Stimulated activated CD8-positive, alpha-beta memory T cell treated with anti-CD3 and anti-CD28 coated beads, Interleukin-12 subunit alpha, Interleukin-12 subunit beta, amount 100 ng/mL, for 1 hour (primary cell): ENCODE data around the gene SCCPDH.
"Not testable (repeated sequence)": the region's sequence is repeated elsewhere in the genome, so short reads cannot be mapped to it uniquely, and the experiment has no call there.

Experiments
- DNase-seq: peaks from one replicate; pipeline ENCODE4 v3.0.0-alpha.2; 2020; ENCODE audit warnings: low read depth

Gene SCCPDH

DNA sequence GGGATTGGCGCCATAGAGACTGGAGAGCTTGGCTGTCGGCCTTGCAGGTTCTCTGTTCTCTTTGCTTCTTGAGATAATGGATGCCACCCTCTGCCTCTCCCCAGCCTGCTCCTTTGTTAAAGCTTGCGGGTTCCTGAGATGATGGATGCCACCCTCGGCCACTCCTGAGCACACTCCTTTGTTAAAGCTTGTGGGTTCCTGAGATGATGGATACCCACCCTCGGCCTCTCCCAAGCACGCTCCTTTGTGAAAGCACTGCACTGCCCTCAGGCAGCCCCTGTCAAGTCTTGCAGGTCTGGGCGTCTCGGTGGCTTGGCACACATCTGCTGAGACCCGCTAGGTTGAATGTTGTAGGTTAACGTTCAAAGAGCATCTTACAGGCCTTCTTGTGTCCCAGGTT, 76.5 kb downstream of the SCCPDH start:
- no peak for DNase-seq

DNA sequence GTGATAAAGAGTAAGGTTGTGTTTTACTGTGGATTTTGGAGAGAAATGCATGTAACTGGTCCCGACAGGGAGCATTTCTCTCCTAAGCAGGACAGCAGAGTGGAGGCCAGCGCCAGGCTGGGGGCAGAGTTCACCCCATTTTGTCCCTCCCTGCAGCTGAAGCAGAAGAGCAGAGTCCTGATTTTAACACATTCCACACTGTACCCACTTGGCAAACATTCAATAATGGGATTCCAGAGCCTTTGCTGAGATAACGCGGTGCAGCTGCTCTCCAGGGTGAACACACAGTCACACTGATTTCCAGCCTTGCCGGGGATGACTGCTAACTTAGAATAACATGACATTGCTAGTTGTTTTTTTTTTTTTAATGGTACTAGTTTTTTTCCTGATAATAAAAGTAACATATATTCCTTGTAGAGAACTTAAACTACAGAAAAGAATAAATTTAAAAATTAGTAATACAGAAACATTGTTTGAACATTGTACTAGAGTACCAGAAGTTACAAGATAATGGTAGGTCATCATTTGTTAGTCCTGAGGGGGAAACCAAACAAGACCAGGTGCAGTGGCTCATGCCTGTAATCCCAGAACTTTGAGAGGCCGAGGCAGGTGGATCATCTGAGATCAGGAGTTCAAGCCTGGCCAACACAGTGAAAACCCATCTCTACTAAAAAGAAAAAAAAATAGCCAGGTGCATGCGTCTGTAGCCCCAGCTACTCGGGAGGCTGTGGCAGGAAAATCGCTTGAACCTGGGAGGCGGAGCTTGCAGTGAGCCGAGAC, 77.2 kb downstream of the SCCPDH start:
- DNase-seq, result no peak

DNA sequence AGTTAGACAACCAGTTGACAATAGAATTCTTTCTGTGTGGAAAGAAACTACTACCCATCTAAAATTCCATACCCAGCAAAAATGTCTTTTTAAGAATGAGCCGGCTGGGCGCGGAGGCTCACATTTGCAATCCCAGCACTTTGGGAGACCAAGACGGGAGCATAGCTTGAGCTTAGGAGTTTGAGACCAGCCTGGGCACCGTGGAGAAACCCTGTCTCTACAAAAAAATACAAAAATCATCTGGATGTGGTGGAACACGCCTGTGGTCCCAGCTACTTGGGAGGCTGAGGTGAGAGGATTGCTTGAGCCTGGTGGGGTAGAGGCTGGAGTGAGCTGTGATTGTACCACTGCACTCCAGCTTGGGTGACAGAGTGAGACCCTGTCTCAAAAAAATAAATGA, 79.2 kb downstream of the SCCPDH start:
- no peak for DNase-seq

DNA sequence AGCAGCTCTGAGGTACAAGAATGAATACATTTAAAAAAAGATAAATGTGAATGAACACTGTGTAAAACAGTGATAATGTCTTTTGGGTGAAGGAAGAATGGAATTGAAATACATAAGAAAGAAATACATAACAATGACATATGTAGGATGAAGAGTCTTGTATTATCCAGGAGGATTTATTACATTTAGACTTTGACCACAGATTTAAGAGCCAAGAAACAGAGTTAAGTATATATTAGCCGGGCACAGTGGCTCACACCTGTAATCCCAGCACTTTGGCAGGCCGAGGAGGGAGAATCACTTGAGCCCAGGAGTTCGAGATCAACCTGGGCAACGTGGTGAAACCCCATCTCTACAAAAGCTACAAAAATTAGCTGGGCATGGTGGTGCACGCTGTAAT, 79.7 kb downstream of the SCCPDH start:
- no peak for DNase-seq

DNA sequence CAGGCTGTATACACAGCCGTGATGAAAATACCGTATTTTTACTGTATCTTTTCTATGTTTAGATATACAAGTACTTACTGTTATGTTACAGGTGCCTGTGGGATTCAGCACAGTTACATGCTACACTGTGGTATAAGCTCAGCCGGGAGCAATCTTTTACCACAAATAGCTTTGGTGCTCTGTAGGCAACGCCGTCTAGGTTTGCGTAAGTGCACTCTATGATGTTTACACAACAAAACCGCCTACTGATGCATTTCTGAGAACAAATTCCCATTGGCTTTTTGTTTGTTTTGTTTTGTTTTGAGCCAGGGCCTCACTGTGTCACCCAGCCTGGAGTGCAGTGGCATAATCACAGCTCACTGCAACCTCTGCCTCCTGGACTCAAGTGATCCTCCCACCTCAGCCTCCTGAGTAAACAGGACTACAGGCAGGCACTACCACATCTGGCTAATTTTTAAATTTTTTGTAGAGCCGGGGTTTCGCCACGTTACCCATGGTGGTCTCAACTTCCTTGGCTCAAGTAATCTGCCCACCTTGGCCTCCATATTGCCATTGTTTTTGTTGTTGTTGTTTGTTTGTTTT, 81.0 kb downstream of the SCCPDH start:
- no peak for DNase-seq

DNA sequence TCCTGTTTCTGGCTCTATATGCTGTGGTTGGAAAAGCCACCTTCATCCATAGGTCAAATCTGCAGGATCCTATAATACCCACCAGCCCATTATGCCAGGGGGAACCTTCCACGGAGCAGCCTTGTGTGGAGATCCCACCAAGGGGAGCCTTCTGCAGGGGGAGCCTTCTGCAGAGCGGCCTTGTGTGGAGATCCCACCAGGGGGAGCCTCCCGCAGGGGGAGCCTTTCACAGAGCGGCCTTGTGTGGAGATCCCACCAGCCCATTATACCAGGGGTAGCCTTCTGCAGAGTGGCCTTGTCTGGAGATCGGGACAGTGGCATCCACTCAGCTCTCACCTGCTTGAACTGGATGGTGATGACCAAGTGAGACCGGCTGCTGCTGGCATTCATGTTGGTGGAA, 85.3 kb downstream of the SCCPDH start:
- no peak for DNase-seq

DNA sequence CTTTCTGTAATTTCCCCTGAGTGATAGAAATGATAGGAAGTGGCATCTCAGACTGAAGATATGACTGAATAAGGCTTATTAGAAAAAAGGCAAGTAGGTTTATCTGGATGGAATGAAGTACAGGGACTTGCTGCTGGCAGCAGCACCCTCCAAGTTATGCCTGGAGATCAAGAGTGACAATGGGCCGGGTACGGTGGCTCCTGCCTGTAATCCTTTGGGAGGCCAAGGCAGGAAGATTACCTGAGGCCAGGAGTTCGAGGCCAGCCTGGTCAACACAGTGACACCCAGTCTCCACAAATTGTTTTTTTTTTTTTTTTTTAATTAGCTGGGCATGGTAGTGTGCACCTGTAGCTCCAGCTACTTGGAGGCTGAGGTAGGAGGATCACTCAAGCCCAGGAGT, 87.8 kb downstream of the SCCPDH start:
- DNase-seq, result no peak

DNA sequence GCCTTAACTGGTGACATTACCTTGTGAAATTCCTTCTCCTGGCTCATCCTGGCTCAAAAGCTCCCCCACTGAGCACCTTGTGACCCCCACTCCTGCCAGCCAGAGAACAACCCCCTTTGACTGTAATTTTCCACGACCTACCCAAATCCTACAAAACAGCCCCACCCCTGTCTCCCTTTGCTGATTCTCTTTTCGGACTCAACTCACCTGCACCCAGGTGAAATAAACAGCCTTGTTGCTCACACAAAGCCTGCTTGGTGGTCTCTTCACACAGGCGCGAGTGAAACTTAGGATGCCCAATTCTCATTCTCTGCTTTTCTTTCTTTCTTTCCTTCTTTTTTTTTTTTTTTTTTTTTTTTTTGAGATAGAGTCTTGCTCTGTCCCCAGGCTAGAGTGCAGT, 89.1 kb downstream of the SCCPDH start:
- DNase-seq, result not testable (repeated sequence)

DNA sequence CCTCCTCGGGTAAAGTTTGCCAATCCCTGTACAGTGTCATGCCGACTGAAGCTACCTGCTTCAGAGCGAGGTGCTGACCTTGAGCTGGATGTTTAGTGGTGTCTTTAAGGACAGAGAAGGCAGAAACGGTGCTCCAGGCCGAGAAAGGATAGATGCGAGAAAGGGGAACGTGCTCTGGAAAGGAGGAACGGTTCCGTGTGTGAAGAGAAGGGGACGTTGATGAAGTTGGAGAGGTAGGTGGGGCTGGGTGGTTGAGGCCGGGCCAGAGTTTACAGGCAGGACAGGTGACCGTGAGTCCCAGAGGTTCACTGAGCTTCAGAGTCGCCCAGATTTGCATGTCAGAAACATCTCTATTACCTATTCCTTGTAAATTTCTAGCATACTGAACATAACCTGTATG, 90.7 kb downstream of the SCCPDH start:
- DNase-seq, result no peak

DNA sequence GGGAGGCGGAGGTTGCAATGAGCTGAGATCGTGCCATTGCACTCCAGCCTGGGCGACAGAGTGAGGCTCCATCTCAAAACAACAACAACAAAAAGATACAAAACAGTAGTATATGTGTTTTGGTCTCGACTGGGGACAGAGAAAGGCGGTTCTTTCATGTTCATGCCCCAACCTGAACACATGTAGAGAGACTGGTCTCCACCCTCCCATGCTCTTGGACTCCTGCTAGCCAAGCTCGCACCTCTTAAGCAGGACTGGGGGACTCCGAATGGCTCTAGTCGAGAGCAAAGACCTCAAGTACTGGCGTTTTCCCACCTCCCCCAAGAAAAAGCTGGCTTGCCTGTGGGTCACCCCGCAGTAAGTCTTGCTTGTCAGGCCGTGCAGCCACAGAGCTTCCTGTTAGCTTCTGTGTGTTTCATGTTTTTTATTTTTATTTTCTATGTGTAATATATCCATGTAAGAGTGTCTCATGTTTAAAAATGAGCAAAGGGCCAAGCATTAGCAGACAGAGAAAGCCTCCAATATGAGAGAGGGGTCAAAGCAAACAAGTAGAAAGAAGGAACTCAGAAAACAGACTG, 91.6 kb downstream of the SCCPDH start:
- no peak for DNase-seq
